H1 (cell line): ENCODE data around the gene ADGRL3.

ENCODE experiments used
- CEBPB ChIP-seq: IDR thresholded peaks from 2 replicates; pipeline ENCODE4 v1.6.1; 2012; ENCODE audit warnings: low read depth, low read length
- CTCF ChIP-seq, 3 experiments: IDR thresholded peaks; 1 replicate in 2 of 3; 2 replicates in 1 of 3; pipeline versions ENCODE4 v1.5.1 to v1.6.1; 2011; ENCODE audit warnings: low read length in 3 of 3, mild to moderate bottlenecking in 3 of 3, inconsistent platforms in 2 of 3, low read depth in 1 of 3, moderate library complexity in 1 of 3; ENCODE audit not compliant: insufficient read depth in 1 of 3; ENCODE audit errors: control extremely low read depth in 1 of 3
- EZH2 ChIP-seq: fragments of 200-600 bp; sonication (generic); IDR thresholded peaks from 2 replicates; pipeline ENCODE4 v1.7.1; 2012; ENCODE audit warnings: low read depth, mild to moderate bottlenecking, moderate library complexity, low read length, inconsistent platforms; ENCODE audit not compliant: severe bottlenecking
- GABPA ChIP-seq: IDR thresholded peaks from 2 replicates; pipeline ENCODE4 v1.6.1; 2011; ENCODE audit warnings: mild to moderate bottlenecking, low read length, moderate library complexity, borderline replicate concordance; ENCODE audit not compliant: insufficient read depth
- JUN ChIP-seq: IDR thresholded peaks from 2 replicates; pipeline ENCODE4 v1.6.1; 2011; ENCODE audit warnings: low read depth, mild to moderate bottlenecking, improper control_type of control experiment, low read length
- JUND ChIP-seq: IDR thresholded peaks from 2 replicates; pipeline ENCODE4 v1.6.1; 2011; ENCODE audit warnings: mild to moderate bottlenecking, improper control_type of control experiment, low read length
- MAFK ChIP-seq: IDR thresholded peaks from 2 replicates; pipeline ENCODE4 v1.6.1; 2012; ENCODE audit warnings: low read depth, mild to moderate bottlenecking, improper control_type of control experiment, low read length
- POLR2A ChIP-seq, 2 experiments: IDR thresholded peaks; 1 replicate in 1 of 2; 2 replicates in 1 of 2; pipeline ENCODE4 v1.6.1; 2011; ENCODE audit warnings: low read depth in 2 of 2, low read length in 2 of 2, mild to moderate bottlenecking in 2 of 2; ENCODE audit errors: control extremely low read depth in 1 of 2
- RAD21 ChIP-seq, 2 experiments: IDR thresholded peaks in 1 of 2; conservative IDR thresholded peaks in 1 of 2; 2 replicates each; pipeline ENCODE4 v1.6.1; 2011; ENCODE audit warnings: low read depth in 2 of 2, low read length in 2 of 2, improper control_type of control experiment in 1 of 2, inconsistent platforms in 1 of 2, mild to moderate bottlenecking in 1 of 2, moderate library complexity in 1 of 2
- RFX5 ChIP-seq: IDR thresholded peaks from 2 replicates; pipeline ENCODE4 v1.6.1; 2011; ENCODE audit warnings: low read depth, low read length, improper control_type of control experiment, borderline replicate concordance
- SIRT6 ChIP-seq: IDR thresholded peaks from one replicate; pipeline ENCODE4 v1.7.1; 2012; ENCODE audit warnings: low read length, inconsistent platforms
- SRF ChIP-seq: IDR thresholded peaks from 2 replicates; pipeline ENCODE4 v1.6.1; 2011; ENCODE audit warnings: mild to moderate bottlenecking, low read depth, low read length, moderate library complexity
- YY1 ChIP-seq: IDR thresholded peaks from 2 replicates; pipeline ENCODE4 v1.6.1; 2011; ENCODE audit warnings: low read depth, mild to moderate bottlenecking, low read length

- no peak for TF ChIP-seq GABPA
- TF ChIP-seq CTCF (IDR thresholded peaks at IDR 0.05; ENCODE audit: control extremely low read depth in 1 of 3, insufficient read depth in 1 of 3, low read depth in 1 of 3, low read length in 3 of 3) = no peak
- TF ChIP-seq MAFK = no peak
- TF ChIP-seq YY1 = no peak
- TF ChIP-seq EZH2 = no peak
- TF ChIP-seq RAD21 (IDR thresholded peaks at IDR 0.05 in 1 of 2, conservative IDR thresholded peaks at IDR 0.05 in 1 of 2; ENCODE audit: low read depth in 2 of 2, low read length in 2 of 2) = no peak
- no peak for TF ChIP-seq CEBPB
- TF ChIP-seq SIRT6 = no peak
- TF ChIP-seq JUN = no peak
- TF ChIP-seq POLR2A (IDR thresholded peaks at IDR 0.05; ENCODE audit: control extremely low read depth in 1 of 2, low read depth in 2 of 2, low read length in 2 of 2) = no peak
- TF ChIP-seq RFX5 = no peak
- no peak for TF ChIP-seq SRF
- no peak for TF ChIP-seq JUND
These were observed 180.7 kb downstream of the ADGRL3 start for GRCh38 chr4:61380865-61381264.
